PC-9 (cell line): ENCODE measurements around the gene CISTR. TPM values are rescaled to one million over a fixed set of nuclear protein-coding genes. Genes with fewer than 3 reads are reported as not detected.

Experiments used
- BruUV-seq: library from RNA; stranded (reverse); fragments of 400-500 nt; replicated peaks from 2 replicates; lab custom pipeline; 2021; lab: Mats Ljungman, UMichigan
- CTCF ChIA-PET: fragments of 300-600 bp; sonication (Branson Sonifier 250); formaldehyde crosslinking; loops from one replicate; lab custom pipeline; 2022; ENCODE audit warnings: antibody characterized with exemption; lab: Charles Lee
- POLR2A ChIA-PET: fragments of 300-600 bp; sonication (Branson Sonifier 250); formaldehyde crosslinking; loops from one replicate; lab custom pipeline; 2022; ENCODE audit warnings: antibody characterized with exemption; ENCODE audit not compliant: unreplicated experiment; lab: Charles Lee
- DNase-seq, 2 experiments: peaks; one replicate each; pipeline versions ENCODE4 v3.0.0 to v3.0.0-alpha.2; 2015 to 2022; ENCODE audit warnings: mixed read lengths in 1 of 2
- H2AFZ ChIP-seq: fragments of 200-600 bp; sonication (generic); 2 replicates; pipeline ENCODE4 v1.8.1; 2017; ENCODE audit warnings: antibody characterized with exemption
- H3F3A ChIP-seq: fragments of 200-600 bp; sonication (generic); 2 replicates; pipeline ENCODE4 v1.8.1; 2017; ENCODE audit warnings: antibody characterized with exemption, mild to moderate bottlenecking, low read depth; ENCODE audit not compliant: insufficient read depth
- H3K27ac ChIP-seq: fragments of 200-600 bp; sonication (generic); 2 replicates; pipeline ENCODE4 v1.6.1; 2016; ENCODE audit warnings: mixed run types
- H3K27me3 ChIP-seq: fragments of 200-600 bp; sonication (generic); 2 replicates; pipeline ENCODE4 v1.6.1; 2016; ENCODE audit warnings: low read depth, mixed run types; ENCODE audit not compliant: insufficient read depth
- H3K36me3 ChIP-seq: fragments of 200-600 bp; sonication (generic); 2 replicates; pipeline ENCODE4 v1.6.1; 2016; ENCODE audit warnings: low read depth, mixed run types
- H3K4me1 ChIP-seq: fragments of 200-600 bp; sonication (generic); replicated peaks from 2 replicates; pipeline ENCODE4 v1.6.1; 2016; ENCODE audit warnings: mixed run types; ENCODE audit not compliant: insufficient read depth
- H3K4me2 ChIP-seq: fragments of 200-600 bp; sonication (generic); 2 replicates; pipeline ENCODE4 v1.6.1; 2017; ENCODE audit warnings: mixed run types
- H3K4me3 ChIP-seq: fragments of 200-600 bp; sonication (generic); 2 replicates; pipeline ENCODE4 v1.6.1; 2016; ENCODE audit warnings: mixed run types
- H3K79me2 ChIP-seq: fragments of 200-600 bp; sonication (generic); 2 replicates; pipeline ENCODE4 v1.6.1; 2017; ENCODE audit warnings: low read depth, mixed run types
- H3K9me2 ChIP-seq: fragments of 200-600 bp; sonication (generic); 2 replicates; pipeline ENCODE4 v1.8.1; 2017; ENCODE audit warnings: mild to moderate bottlenecking; ENCODE audit not compliant: insufficient read depth
- H3K9me3 ChIP-seq: fragments of 200-600 bp; sonication (generic); 2 replicates; pipeline ENCODE4 v1.8.1; 2016; ENCODE audit warnings: low read depth; ENCODE audit not compliant: insufficient read depth
- H4K20me1 ChIP-seq: fragments of 200-600 bp; sonication (generic); 2 replicates; pipeline ENCODE4 v1.8.1; 2017; ENCODE audit not compliant: insufficient read depth
- CTCF ChIP-seq: fragments of 200-600 bp; sonication (generic); conservative IDR thresholded peaks from 2 replicates; pipeline ENCODE4 v1.6.1; 2017; ENCODE audit warnings: mixed run types, antibody characterized with exemption, mild to moderate bottlenecking, moderate library complexity
- EZH2 ChIP-seq: fragments of 200-600 bp; sonication (generic); IDR thresholded peaks from 2 replicates; pipeline ENCODE4 v1.8.0; 2017; ENCODE audit warnings: antibody characterized with exemption, low read depth
- intact Hi-C: fragments of 100-400 bp; cut with micrococcal nuclease; formaldehyde crosslinking; loops from one replicate; pipeline ENCODE4 v1.10.0; 2022; ENCODE audit not compliant: unreplicated experiment
- total RNA-seq: library from RNA; stranded (reverse); gene quantifications from 2 replicates; pipeline ENCODE4 v1.2.3, GENCODE V29; 2021

The CISTR gene
- total RNA-seq, 1 experiment from 2014 or later: not detected

GRCh38 chr12:53788892-53789291 lies 37.1 kb upstream of the CISTR start:
- ChIA-PET POLR2A (no interaction called here), CTCF (no interaction called here)
- Histone ChIP-seq H3K4me1 (peaks cover 18% of the 10 kb centered on the region), H3K4me3 (no peak overlapping the region), H3K27ac (no peak overlapping the region), H3K9me3 (no peaks in the 10 kb centered on the region), H3F3A (peaks cover 6% of the 10 kb centered on the region), H3K79me2 (no peaks in the 10 kb centered on the region), H4K20me1 (no peaks in the 10 kb centered on the region), H3K9me2 (no peaks in the 10 kb centered on the region), H3K27me3 (no peaks in the 10 kb centered on the region), H2AFZ (no peak overlapping the region), H3K36me3 (no peaks in the 10 kb centered on the region), H3K4me2 (no peak overlapping the region)
- TF ChIP-seq CTCF (no peak), EZH2 (no peak)
- no peak for DNase-seq
- intact Hi-C loops: no loop called here
- no TSS peak for BruUV-seq

GRCh38 chr12:53786411-53786810 lies 34.6 kb upstream of the CISTR start:
- DNase-seq: no peak
- intact Hi-C loops: no loop called here
- POLR2A ChIA-PET: no interaction called here

GRCh38 chr12:53785161-53785560 lies 33.4 kb upstream of the CISTR start:
- Histone ChIP-seq H3F3A (peaks cover 6% of the 10 kb centered on the region), H3K9me2 (no peaks in the 10 kb centered on the region), H3K4me3 (no peak overlapping the region), H2AFZ (no peak overlapping the region), H3K36me3 (no peaks in the 10 kb centered on the region), H3K79me2 (no peaks in the 10 kb centered on the region), H3K4me1 (no peaks in the 10 kb centered on the region), H3K9me3 (no peaks in the 10 kb centered on the region), H3K27me3 (no peaks in the 10 kb centered on the region), H4K20me1 (no peaks in the 10 kb centered on the region), H3K27ac (no peak overlapping the region), H3K4me2 (no peak overlapping the region)
- TF ChIP-seq EZH2: no peak
- no peak for TF ChIP-seq CTCF
- BruUV-seq: no TSS peak
- ChIA-PET POLR2A (interaction anchor here (1.0 kb wide), 1 partner anchor 210 kb away, joined by 6 read pairs; no protein-coding TSS in a partner anchor), CTCF (no interaction called here)
- intact Hi-C loops: no loop called here
- DNase-seq: no peak

More at GRCh38 chr12:53786411-53786810, 34.6 kb upstream of the CISTR start:
- H3K9me3 ChIP-seq: no peaks in the 10 kb centered on the region
- TF ChIP-seq EZH2 (no peak), CTCF (no peak)
- no peaks in the 10 kb centered on the region for H3K9me2 ChIP-seq
- H3K4me2 ChIP-seq: no peak overlapping the region
- BruUV-seq: no TSS peak
- CTCF ChIA-PET: no interaction called here
- no peak overlapping the region for H3K4me3 ChIP-seq
- H3K27me3 ChIP-seq: no peaks in the 10 kb centered on the region
- H2AFZ ChIP-seq: no peak overlapping the region
- no peaks in the 10 kb centered on the region for H3K4me1 ChIP-seq
- no peaks in the 10 kb centered on the region for H3K79me2 ChIP-seq
- H3K36me3 ChIP-seq: no peaks in the 10 kb centered on the region
- peaks cover 6% of the 10 kb centered on the region for H3F3A ChIP-seq
- no peaks in the 10 kb centered on the region for H4K20me1 ChIP-seq
- H3K27ac ChIP-seq: no peak overlapping the region
